Stimulated activated CD8-positive, alpha-beta memory T cell treated with anti-CD3 and anti-CD28 coated beads, Interleukin-7, amount 100 ng/mL, for 24 hours (primary cell): ENCODE results near the gene FBXL17.

Source experiments
- DNase-seq: peaks from one replicate; pipeline ENCODE4 v3.0.0-alpha.2; 2020; ENCODE audit warnings: low read depth

The FBXL17 gene

GRCh38 chr5:107900721-107901120, 481.2 kb downstream of the FBXL17 start:
- no peak for DNase-seq

- no peak for DNase-seq
Measured at GRCh38 chr5:107894361-107894760, 487.5 kb downstream of the FBXL17 start.

- no peak for DNase-seq
Measured at GRCh38 chr5:107893642-107894041, 488.3 kb downstream of the FBXL17 start.

GRCh38 chr5:107889387-107889786, 492.5 kb downstream of the FBXL17 start:
- DNase-seq: no peak

GRCh38 chr5:107888541-107888940, 493.4 kb downstream of the FBXL17 start:
- DNase-seq: no peak

- no peak for DNase-seq
Measured at GRCh38 chr5:107887166-107887943, 494.5 kb downstream of the FBXL17 start.

- DNase-seq: no peak
Measured at GRCh38 chr5:107885601-107886000, 496.3 kb downstream of the FBXL17 start.

- no peak for DNase-seq
Measured at GRCh38 chr5:107884871-107885270, 497.0 kb downstream of the FBXL17 start.

GRCh38 chr5:107878661-107879060, 503.2 kb downstream of the FBXL17 start:
- DNase-seq: no peak

- no peak for DNase-seq
Measured at GRCh38 chr5:107876906-107877305, 505.0 kb downstream of the FBXL17 start.

GRCh38 chr5:107876261-107876660, 505.6 kb downstream of the FBXL17 start:
- DNase-seq: no peak

- DNase-seq: no peak
Measured at GRCh38 chr5:107875833-107876232, 506.1 kb downstream of the FBXL17 start.

GRCh38 chr5:107874795-107875194, 507.1 kb downstream of the FBXL17 start:
- DNase-seq: no peak

- DNase-seq: no peak
Measured at GRCh38 chr5:107873877-107874276, 508.0 kb downstream of the FBXL17 start.

GRCh38 chr5:107871023-107871422, 510.9 kb downstream of the FBXL17 start:
- DNase-seq: no peak

- no peak for DNase-seq
Measured at GRCh38 chr5:107869438-107870115, 512.3 kb downstream of the FBXL17 start.

GRCh38 chr5:107868650-107869409, 513.1 kb downstream of the FBXL17 start:
- no peak for DNase-seq

- DNase-seq: no peak
Measured at GRCh38 chr5:107867266-107867665, 514.6 kb downstream of the FBXL17 start.

- no peak for DNase-seq
Measured at GRCh38 chr5:107864793-107865192, 517.1 kb downstream of the FBXL17 start.

GRCh38 chr5:107863125-107863524, 518.8 kb downstream of the FBXL17 start:
- no peak for DNase-seq

GRCh38 chr5:107861565-107861964, 520.3 kb downstream of the FBXL17 start:
- no peak for DNase-seq

GRCh38 chr5:107860044-107860443, 521.9 kb downstream of the FBXL17 start:
- no peak for DNase-seq

- DNase-seq: no peak
Measured at GRCh38 chr5:107858788-107859187, 523.1 kb downstream of the FBXL17 start.
